Activated CD4-positive, alpha-beta T cell treated with anti-CD3 and anti-CD28 coated beads, Interleukin-2, amount 10 ng/mL, durations not matched to agents 24 days and 14 days (primary cell): ENCODE data around the gene OGFOD2. TPM values are rescaled to one million over a fixed set of nuclear protein-coding genes. Genes with fewer than 3 reads are reported as not detected.
A peak's percentile ranks its signal among the peaks of the same experiment; 100 is the strongest.

ENCODE experiments used
- DNase-seq: peaks from one replicate; pipeline ENCODE4 v3.0.0; 2022
- H3K27ac Mint-ChIP-seq: one replicate; pipeline ENCODE4 v1.8.0; 2022; ENCODE audit warnings: mild to moderate bottlenecking, mixed read lengths
- H3K27me3 Mint-ChIP-seq: one replicate; pipeline ENCODE4 v1.8.0; 2022; ENCODE audit warnings: mixed read lengths
- H3K36me3 Mint-ChIP-seq: one replicate; pipeline ENCODE4 v1.8.0; 2022; ENCODE audit warnings: low read depth, mild to moderate bottlenecking, mixed read lengths
- H3K4me1 Mint-ChIP-seq: one replicate; pipeline ENCODE4 v1.8.0; 2021; ENCODE audit warnings: mixed read lengths
- H3K4me3 Mint-ChIP-seq: one replicate; pipeline ENCODE4 v1.8.0; 2022; ENCODE audit warnings: mild to moderate bottlenecking, moderate library complexity, mixed read lengths
- H3K9me3 Mint-ChIP-seq: one replicate; pipeline ENCODE4 v1.8.0; 2021; ENCODE audit warnings: mixed read lengths
- intact Hi-C: fragments of 100-400 bp; cut with micrococcal nuclease; formaldehyde crosslinking; loops from one replicate; pipeline ENCODE4 v1.15.1; 2023
- total RNA-seq: library from RNA; stranded (reverse); gene quantifications from 2 replicates; pipeline ENCODE4 v1.2.3, GENCODE V29; 2022

The OGFOD2 gene
- total RNA-seq, 1 donor from 2014 or later = 22.7 TPM

DNA sequence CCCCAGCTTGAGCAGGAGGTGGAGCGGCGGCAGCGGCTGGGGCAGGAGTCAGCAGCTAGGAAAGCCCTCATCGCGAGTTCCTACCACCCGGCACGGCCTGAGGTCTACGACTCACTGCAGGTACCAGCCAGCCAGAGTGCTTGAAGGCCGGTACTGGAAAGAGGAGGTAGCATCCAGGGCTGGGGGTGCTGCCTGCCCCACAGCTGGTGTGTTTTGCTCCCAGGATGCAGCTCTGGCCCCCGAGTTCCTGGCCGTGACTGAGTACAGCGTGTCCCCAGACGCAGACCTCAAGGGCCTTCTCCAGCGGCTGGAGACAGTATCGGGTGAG lies 1.6 kb downstream of the OGFOD2 start:
- Mint-ChIP-seq H3K27me3 (no peaks in the 10 kb centered on the region), H3K27ac (peak overlapping the region; percentile 99), H3K4me1 (peaks cover 25% of the 10 kb centered on the region), H3K9me3 (no peaks in the 10 kb centered on the region), H3K36me3 (peaks cover 10% of the 10 kb centered on the region), H3K4me3 (peak overlapping the region; percentile 94)
- no peak for DNase-seq
- intact Hi-C loops = loop anchor here (10.0 kb wide), 2 partner anchors 388 to 452 kb away; partner anchors contain the start of genes KNTC1, RSRC2 and SBNO1

GRCh38 chr12:122977153-122977552 lies 2.1 kb downstream of the OGFOD2 start:
- DNase-seq = no peak
- intact Hi-C loops = loop anchor here (10.0 kb wide), 2 partner anchors 388 to 452 kb away; partner anchors contain the start of genes KNTC1, RSRC2 and SBNO1
- H3K36me3 Mint-ChIP-seq = peaks cover 15% of the 10 kb centered on the region
- no peaks in the 10 kb centered on the region for H3K9me3 Mint-ChIP-seq
- no peak overlapping the region for H3K27ac Mint-ChIP-seq
- peak overlapping the region; percentile 41 for H3K4me3 Mint-ChIP-seq
- H3K27me3 Mint-ChIP-seq = no peaks in the 10 kb centered on the region
- peaks cover 29% of the 10 kb centered on the region for H3K4me1 Mint-ChIP-seq

DNA sequence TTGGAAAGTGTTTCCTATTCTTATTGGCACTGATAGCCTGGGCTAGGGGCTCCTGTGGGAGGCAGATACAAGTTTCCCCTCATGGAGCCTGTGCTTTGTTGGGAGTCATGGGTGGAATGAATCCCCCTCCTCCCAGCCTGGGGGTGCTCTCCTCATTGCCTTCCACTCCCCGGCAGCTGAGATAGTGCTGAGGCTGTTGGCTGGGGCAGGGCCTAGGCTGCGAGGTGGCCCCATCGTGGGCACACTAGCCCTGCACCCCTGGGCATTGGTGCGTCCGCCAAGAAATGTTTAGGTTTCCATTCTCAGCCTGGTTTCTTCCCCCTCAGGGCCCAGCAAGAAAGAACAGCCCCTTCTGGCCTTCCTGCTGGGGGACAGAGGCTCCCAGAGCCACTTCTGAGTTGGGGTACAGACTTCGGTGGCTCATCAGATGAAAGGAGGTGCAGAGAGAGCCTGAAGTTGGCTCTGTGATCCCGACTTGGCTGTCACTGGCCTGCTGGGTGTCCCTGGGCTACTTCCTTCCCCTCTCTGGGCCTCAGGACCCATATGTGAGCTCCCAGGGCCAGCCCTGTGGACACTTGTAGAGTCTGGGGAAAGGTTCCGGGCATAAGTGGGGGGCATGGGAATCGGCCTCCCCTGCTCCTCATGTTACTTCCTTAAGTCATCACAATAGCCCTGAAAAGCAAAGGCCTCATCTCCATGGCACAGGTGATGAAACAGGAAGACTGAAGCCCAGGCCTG lies 2.8 kb downstream of the OGFOD2 start:
- intact Hi-C loops = loop anchor here (10.0 kb wide), 2 partner anchors 387 to 453 kb away; partner anchors contain the start of genes KNTC1, RSRC2 and SBNO1
- Mint-ChIP-seq H3K4me1 (peaks cover 32% of the 10 kb centered on the region), H3K27ac (no peak overlapping the region), H3K9me3 (no peaks in the 10 kb centered on the region), H3K27me3 (no peaks in the 10 kb centered on the region), H3K36me3 (peaks cover 20% of the 10 kb centered on the region), H3K4me3 (peak overlapping the region; percentile 48)
- DNase-seq = no peak

DNA sequence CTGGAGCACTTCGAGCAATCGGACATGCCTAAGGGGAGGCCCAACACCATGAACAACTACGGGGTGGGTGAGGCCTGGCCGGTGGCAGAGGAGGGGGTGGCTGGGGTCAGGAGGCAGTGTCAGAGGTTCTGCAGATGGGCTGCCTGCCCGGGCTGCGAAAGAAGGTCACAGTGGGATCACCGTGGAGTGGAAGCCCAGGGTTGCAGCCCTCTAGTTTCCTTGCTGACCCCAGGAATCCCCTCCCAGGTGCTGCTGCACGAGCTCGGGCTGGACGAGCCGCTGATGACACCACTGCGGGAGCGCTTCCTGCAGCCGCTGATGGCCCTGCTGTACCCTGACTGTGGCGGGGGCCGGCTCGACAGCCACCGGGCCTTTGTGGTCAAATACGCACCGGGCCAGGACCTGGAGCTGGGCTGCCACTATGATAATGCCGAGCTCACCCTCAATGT lies 3.5 kb downstream of the OGFOD2 start:
- no peak overlapping the region for H3K27ac Mint-ChIP-seq
- no peak for DNase-seq
- H3K9me3 Mint-ChIP-seq = no peaks in the 10 kb centered on the region
- H3K4me3 Mint-ChIP-seq = peak overlapping the region; percentile 48
- intact Hi-C loops = loop anchor here (10.0 kb wide), 2 partner anchors 386 to 454 kb away; partner anchors contain the start of genes KNTC1, RSRC2 and SBNO1
- H3K4me1 Mint-ChIP-seq = peaks cover 38% of the 10 kb centered on the region
- H3K27me3 Mint-ChIP-seq = no peaks in the 10 kb centered on the region
- peaks cover 26% of the 10 kb centered on the region for H3K36me3 Mint-ChIP-seq

DNA sequence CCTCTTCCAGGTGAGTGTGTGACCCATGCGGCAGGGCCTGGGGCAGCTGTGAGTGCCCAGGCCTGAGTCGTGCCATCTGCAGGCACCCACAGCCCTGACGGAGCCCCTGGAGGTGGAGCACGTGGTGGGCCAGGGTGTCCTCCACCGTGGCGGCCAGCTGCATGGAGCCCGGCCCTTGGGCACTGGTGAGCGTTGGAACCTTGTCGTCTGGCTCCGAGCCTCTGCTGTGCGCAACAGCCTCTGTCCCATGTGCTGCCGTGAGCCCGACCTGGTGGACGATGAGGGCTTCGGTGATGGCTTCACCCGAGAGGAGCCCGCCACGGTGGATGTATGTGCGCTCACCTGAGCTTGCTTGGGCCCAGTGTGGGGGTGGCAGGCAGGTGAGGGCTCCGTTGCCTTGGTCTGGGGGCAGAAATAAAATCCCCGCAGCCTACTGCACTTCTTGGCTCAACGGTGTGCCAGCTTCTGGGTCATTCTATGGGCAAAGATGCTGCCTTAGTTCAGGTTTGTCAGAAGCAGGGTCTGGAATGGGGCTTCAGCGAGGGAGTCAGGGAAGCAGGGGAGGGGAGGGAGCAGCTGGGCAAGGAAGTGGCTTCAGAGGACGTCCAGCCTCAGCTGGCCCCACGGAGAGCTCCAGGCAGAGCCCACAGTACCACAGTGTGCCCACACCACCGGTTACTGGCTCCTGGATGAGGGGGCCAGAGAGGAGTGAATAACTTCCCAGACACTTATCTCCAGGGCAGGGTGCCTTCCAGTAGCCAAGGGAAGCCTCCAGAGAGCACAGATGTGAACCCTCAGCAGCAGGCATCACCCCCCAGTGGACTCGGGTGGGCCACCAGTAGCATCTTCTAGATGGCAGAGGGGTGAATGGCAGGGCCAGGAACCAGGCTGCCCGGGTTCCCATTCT lies 4.2 kb downstream of the OGFOD2 start:
- peaks cover 39% of the 10 kb centered on the region for H3K4me1 Mint-ChIP-seq
- no peaks in the 10 kb centered on the region for H3K27me3 Mint-ChIP-seq
- no peak for DNase-seq
- intact Hi-C loops = loop anchor here (10.0 kb wide), 2 partner anchors 386 to 454 kb away; partner anchors contain the start of genes KNTC1, RSRC2 and SBNO1
- peaks cover 30% of the 10 kb centered on the region for H3K36me3 Mint-ChIP-seq
- H3K4me3 Mint-ChIP-seq = peak overlapping the region; percentile 94
- no peaks in the 10 kb centered on the region for H3K9me3 Mint-ChIP-seq
- peak overlapping the region; percentile 85 for H3K27ac Mint-ChIP-seq

GRCh38 chr12:122979908-122980182 lies 4.8 kb downstream of the OGFOD2 start:
- peak overlapping the region; percentile 85 for H3K27ac Mint-ChIP-seq
- H3K36me3 Mint-ChIP-seq = peaks cover 32% of the 10 kb centered on the region
- no peak for DNase-seq
- no peaks in the 10 kb centered on the region for H3K27me3 Mint-ChIP-seq
- intact Hi-C loops = loop anchor here (5.0 to 10.0 kb wide), 3 partner anchors 385 to 602 kb away; partner anchors contain the start of genes KNTC1, RSRC2, SBNO1 and TMED2
- no peaks in the 10 kb centered on the region for H3K9me3 Mint-ChIP-seq
- H3K4me3 Mint-ChIP-seq = peak overlapping the region; percentile 94
- H3K4me1 Mint-ChIP-seq = peaks cover 37% of the 10 kb centered on the region

GRCh38 chr12:122980183-122981035 lies 5.4 kb downstream of the OGFOD2 start, which contains the start of gene ARL6IP4:
Gene ARL6IP4, plus strand, starts transcription at chr12:122980681. Its CDS starts 459 bp downstream, at chr12:122981140.
- peak within 1 kb of the TSS; percentile 94 for H3K4me3 Mint-ChIP-seq
- peaks cover 37% of the 10 kb centered on the region for H3K4me1 Mint-ChIP-seq
- intact Hi-C loops = loop anchor here (5.0 kb wide), 1 partner anchor 602 kb away; the partner anchor contains the start of gene TMED2

GRCh38 chr12:122981036-122981471 lies 6.0 kb downstream of the OGFOD2 start:
- Mint-ChIP-seq H3K27me3 (no peaks in the 10 kb centered on the region), H3K4me1 (peaks cover 34% of the 10 kb centered on the region), H3K4me3 (peak overlapping the region; percentile 94), H3K9me3 (no peaks in the 10 kb centered on the region), H3K27ac (peak overlapping the region; percentile 86), H3K36me3 (peaks cover 33% of the 10 kb centered on the region)
- intact Hi-C loops = loop anchor here (5.0 kb wide), 1 partner anchor 601 kb away; the partner anchor contains the start of gene TMED2
- no peak for DNase-seq

More at GRCh38 chr12:122980183-122981035, 5.4 kb downstream of the OGFOD2 start, which contains the start of gene ARL6IP4:
- Mint-ChIP-seq H3K9me3 (no peaks in the 10 kb centered on the region), H3K27ac (peak within 1 kb of the TSS; percentile 86), H3K36me3 (peaks cover 33% of the 10 kb centered on the region), H3K27me3 (no peaks in the 10 kb centered on the region)
- peak; percentile 91 for DNase-seq

DNA sequence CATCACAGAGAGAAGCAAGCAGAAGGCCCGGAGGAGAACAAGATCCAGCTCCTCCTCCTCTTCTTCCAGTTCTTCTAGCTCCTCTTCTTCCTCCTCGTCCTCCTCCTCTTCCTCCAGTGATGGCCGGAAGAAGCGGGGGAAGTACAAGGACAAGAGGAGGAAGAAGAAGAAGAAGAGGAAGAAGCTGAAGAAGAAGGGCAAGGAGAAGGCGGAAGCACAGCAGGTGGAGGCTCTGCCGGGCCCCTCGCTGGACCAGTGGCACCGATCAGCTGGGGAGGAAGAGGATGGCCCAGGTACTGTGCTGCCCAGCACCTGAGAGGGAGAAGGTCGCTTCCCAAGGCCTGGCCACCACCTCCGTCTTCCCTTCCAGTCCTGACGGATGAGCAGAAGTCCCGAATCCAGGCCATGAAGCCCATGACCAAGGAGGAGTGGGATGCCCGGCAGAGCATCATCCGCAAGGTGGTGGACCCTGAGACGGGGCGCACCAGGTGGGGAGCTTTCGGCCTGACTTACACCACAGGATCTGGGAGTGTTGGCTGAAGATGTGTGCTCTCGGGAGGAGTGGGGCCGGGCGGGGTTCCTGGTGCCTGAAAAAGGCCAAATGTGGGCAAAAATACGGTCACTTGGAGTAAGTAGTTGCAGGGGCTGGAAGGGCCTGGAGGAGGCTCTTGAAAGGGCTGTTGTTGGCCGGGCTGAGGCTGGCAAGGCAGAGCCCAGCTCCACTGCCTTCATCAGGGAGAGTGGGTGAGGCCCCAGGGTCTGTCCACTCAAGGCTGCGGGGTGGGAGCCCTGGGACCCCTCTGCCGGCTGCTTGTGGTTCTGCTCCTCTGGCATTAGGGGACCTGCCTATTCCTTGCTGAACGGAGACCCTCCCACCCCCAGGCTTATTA lies 6.8 kb downstream of the OGFOD2 start:
- Mint-ChIP-seq H3K27me3 (no peaks in the 10 kb centered on the region), H3K36me3 (peaks cover 33% of the 10 kb centered on the region), H3K9me3 (no peaks in the 10 kb centered on the region), H3K27ac (peak overlapping the region; percentile 86), H3K4me1 (peaks cover 29% of the 10 kb centered on the region), H3K4me3 (peak overlapping the region; percentile 94)
- intact Hi-C loops = loop anchor here (5.0 kb wide), 1 partner anchor 600 kb away; the partner anchor contains the start of gene TMED2
- DNase-seq = no peak

- peaks cover 33% of the 10 kb centered on the region for H3K36me3 Mint-ChIP-seq
- no peak overlapping the region for H3K27ac Mint-ChIP-seq
- peak overlapping the region; percentile 94 for H3K4me3 Mint-ChIP-seq
- intact Hi-C loops = loop anchor here (5.0 kb wide), 1 partner anchor 600 kb away; the partner anchor contains the start of gene TMED2
- H3K4me1 Mint-ChIP-seq = peaks cover 29% of the 10 kb centered on the region
- no peaks in the 10 kb centered on the region for H3K9me3 Mint-ChIP-seq
- DNase-seq = no peak
- no peaks in the 10 kb centered on the region for H3K27me3 Mint-ChIP-seq
Observed at GRCh38 chr12:122982477-122982815, 7.4 kb downstream of the OGFOD2 start.

DNA sequence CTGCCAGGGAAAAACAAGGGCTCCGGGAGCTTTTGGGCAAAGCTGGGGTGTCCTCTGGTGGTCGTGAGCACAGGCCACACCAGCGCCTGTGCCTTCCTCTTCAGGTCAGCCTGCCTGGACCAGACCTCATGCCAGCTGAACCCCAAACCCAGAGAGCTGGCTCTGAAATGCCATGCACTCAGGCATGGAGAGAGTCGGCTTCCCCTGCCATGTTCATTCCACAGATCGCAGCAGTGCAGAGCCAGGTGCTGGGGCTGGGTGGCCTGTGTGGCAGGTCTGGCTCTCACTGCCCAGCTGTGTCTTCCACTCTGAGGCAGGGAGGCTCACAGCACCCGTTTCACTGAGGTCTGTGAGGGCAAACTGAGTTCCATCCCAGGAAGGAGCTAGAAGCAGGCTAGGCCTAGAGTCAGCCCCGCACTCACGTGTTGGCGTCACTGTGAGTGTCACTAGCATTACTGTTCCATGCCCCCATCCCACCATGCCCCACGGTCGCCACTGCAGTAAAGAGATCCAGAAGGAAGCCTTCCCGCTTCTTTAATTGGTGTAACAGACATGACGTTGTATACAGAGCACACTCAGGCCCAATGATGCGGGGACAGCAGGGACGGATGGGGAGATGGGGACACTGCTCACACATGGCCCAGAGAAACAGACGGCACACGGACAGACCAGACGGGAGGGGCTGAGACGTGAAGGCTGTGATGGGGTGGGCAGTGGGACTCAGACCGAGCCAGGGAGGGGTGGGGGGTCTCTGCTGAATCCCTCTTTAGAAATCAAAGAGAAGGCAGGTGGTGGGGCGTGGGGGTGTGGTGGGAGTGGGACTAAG lies 8.1 kb downstream of the OGFOD2 start:
- intact Hi-C loops = loop anchor here (5.0 kb wide), 1 partner anchor 599 kb away; the partner anchor contains the start of gene TMED2
- Mint-ChIP-seq H3K4me3 (peak overlapping the region; percentile 94), H3K36me3 (peaks cover 35% of the 10 kb centered on the region), H3K27ac (peak overlapping the region; percentile 47), H3K4me1 (peaks cover 27% of the 10 kb centered on the region), H3K9me3 (no peaks in the 10 kb centered on the region), H3K27me3 (no peaks in the 10 kb centered on the region)
- DNase-seq = no peak
